K562 (cell line): Measurements from ENCODE around the gene JAKMIP1. TPM values are rescaled to one million over a fixed set of nuclear protein-coding genes. Genes with fewer than 3 reads are reported as not detected.

Experiments used
- ATAC-seq: fragments of 200-7000 bp; cut with Tn5 transposase; 3 replicates; pipeline ENCODE4 v1.9.1; 2020; ENCODE audit warnings: moderate library complexity
- BruUV-seq: library from RNA; stranded (reverse); fragments of 400-500 nt; replicated peaks from 2 replicates; lab custom pipeline; 2021; lab: Mats Ljungman, UMichigan
- CTCF ChIA-PET: fragments of 300-600 bp; formaldehyde crosslinking; extraction: SDS; loops from one replicate; lab custom pipeline; 2021; ENCODE audit warnings: low intra/inter-chr PET ratio; lab: Yijun Ruan, JAX
- POLR2A ChIA-PET: fragments of 300-600, 350-650 bp; sonication (Branson Sonifier 250); formaldehyde crosslinking; extraction: SDS; loops from one replicate; lab custom pipeline; 2021; ENCODE audit warnings: antibody characterized with exemption, inconsistent platforms; lab: Yijun Ruan, JAX
- DNase-seq, 4 experiments: peaks; one replicate each; pipeline versions ENCODE4 v3.0.0 to v3.0.0-alpha.2; 2011 to 2018; ENCODE audit warnings: low spot score in 3 of 4, mixed read lengths in 3 of 4; ENCODE audit errors: extremely low read depth in 1 of 4
- FAIRE-seq: peaks from 2 replicates; lab custom pipeline; 2011; peaks lifted over from hg19 to GRCh38; lab: Jason Lieb, UNC
- H2AFZ ChIP-seq: 2 replicates; pipeline ENCODE4 v1.6.0; 2011; ENCODE audit warnings: low read depth, low read length, control low read depth, inconsistent platforms
- H3K27ac ChIP-seq: fragments of 200-600 bp; 3 replicates; pipeline ENCODE4 v1.8.0; 2011; ENCODE audit warnings: low read depth, mild to moderate bottlenecking, control low read depth, inconsistent platforms, low read length, moderate library complexity, mixed read lengths; ENCODE audit errors: extremely low read depth
- H3K27me3 ChIP-seq, 2 experiments: fragments of 300-600 bp in 1 of 2; 2 replicates in 1 of 2; 3 replicates in 1 of 2; pipeline versions ENCODE4 v1.6.0 to v1.8.0; 2011; ENCODE audit warnings: inconsistent platforms in 2 of 2, low read length in 2 of 2, mild to moderate bottlenecking in 1 of 2, mixed read lengths in 1 of 2, moderate library complexity in 1 of 2; ENCODE audit not compliant: control insufficient read depth in 2 of 2, insufficient read depth in 2 of 2
- H3K36me3 ChIP-seq: fragments of 300-600 bp; 3 replicates; pipeline ENCODE4 v1.8.0; 2011; ENCODE audit warnings: mild to moderate bottlenecking, low read length, inconsistent platforms; ENCODE audit not compliant: control insufficient read depth, insufficient read depth
- H3K4me1 ChIP-seq, 2 experiments: fragments of 200-600 bp in 1 of 2; replicated peaks in 1 of 2; 2 replicates in 1 of 2; 3 replicates in 1 of 2; pipeline versions ENCODE4 v1.5.1 to v1.8.0; 2011; ENCODE audit warnings: inconsistent platforms in 2 of 2, low read length in 2 of 2, mild to moderate bottlenecking in 1 of 2, mixed read lengths in 1 of 2, moderate library complexity in 1 of 2; ENCODE audit not compliant: control insufficient read depth in 2 of 2, insufficient read depth in 2 of 2
- H3K4me2 ChIP-seq: 2 replicates; pipeline ENCODE4 v1.6.1; 2011; ENCODE audit warnings: low read length, control low read depth, inconsistent platforms, mixed read lengths; ENCODE audit not compliant: insufficient read depth
- H3K4me3 ChIP-seq: fragments of 200-600 bp; sonication (generic), shearing (Covaris generic); 2 replicates; pipeline ENCODE4 v1.5.1; 2016; ENCODE audit warnings: control low read depth, inconsistent platforms
- H3K79me2 ChIP-seq: fragments of 200-600 bp; 3 replicates; pipeline ENCODE4 v1.8.0; 2011; ENCODE audit warnings: low read length, inconsistent platforms; ENCODE audit not compliant: control insufficient read depth, insufficient read depth
- H3K9ac ChIP-seq, 2 experiments: 2 replicates each; pipeline versions ENCODE4 v1.6.0 to v1.6.1; 2011; ENCODE audit warnings: low read depth in 2 of 2, low read length in 2 of 2, control low read depth in 1 of 2, inconsistent platforms in 1 of 2, mild to moderate bottlenecking in 1 of 2, mixed read lengths in 1 of 2; ENCODE audit not compliant: insufficient read depth in 1 of 2
- H3K9me1 ChIP-seq: one replicate; pipeline ENCODE4 v1.6.0; 2011; ENCODE audit warnings: inconsistent platforms, mild to moderate bottlenecking, low read length, moderate library complexity; ENCODE audit not compliant: control insufficient read depth, insufficient read depth
- H3K9me3 ChIP-seq: replicated peaks from 2 replicates; pipeline ENCODE4 v1.5.1; 2011; ENCODE audit warnings: low read depth, low read length, inconsistent platforms; ENCODE audit not compliant: control insufficient read depth, insufficient read depth
- H4K20me1 ChIP-seq: replicated peaks from 2 replicates; pipeline ENCODE4 v1.6.1; 2011; ENCODE audit warnings: low read length, inconsistent platforms, mixed read lengths; ENCODE audit not compliant: control insufficient read depth, insufficient read depth
- NFIX ChIP-seq: fragments of 250-450 bp; sonication (Bioruptor Pico); IDR thresholded peaks from 2 replicates; pipeline ENCODE4 v1.4.0; 2020; ENCODE audit warnings: low read depth, mild to moderate bottlenecking, moderate library complexity
- SAFB2 ChIP-seq: fragments of 200-400 bp; formaldehyde crosslinking; IDR thresholded peaks from 2 replicates; pipeline ENCODE4 v1.6.1; 2018; ENCODE audit warnings: borderline replicate concordance, low read length, low read depth, moderate library complexity; ENCODE audit not compliant: severe bottlenecking
- ZC3H8 ChIP-seq: fragments of 450-650 bp; IDR thresholded peaks from 2 replicates; pipeline ENCODE4 v1.6.1; 2017
- ZNF431 ChIP-seq: sonication (generic); formaldehyde crosslinking; IDR thresholded peaks from 2 replicates; pipeline ENCODE4 v1.8.0; 2022; ENCODE audit warnings: mild to moderate bottlenecking, missing genetic modification reagents
- WGBS: fragments of 100-300 bp; shearing (Covaris generic); methylation state at CpG from one replicate; pipeline ENCODE4 v1.1.6; 2016; ENCODE audit warnings: low coverage, mixed read lengths; ENCODE audit not compliant: insufficient coverage; ENCODE audit errors: missing lambda C conversion rate; 5-methylcytosine and 5-hydroxymethylcytosine counted together
- in situ Hi-C: fragments of 300-500 bp; cut with MboI; formaldehyde crosslinking; loops from 4 replicates; pipeline ENCODE4 v1.15.0; 2018; ENCODE audit warnings: inconsistent platforms, mixed read lengths
- intact Hi-C: fragments of 100-400 bp; cut with micrococcal nuclease; formaldehyde crosslinking; loops from 2 replicates; pipeline ENCODE4 v1.14.2; 2022
- polyA plus RNA-seq, 8 experiments: library from polyadenylated mRNA; depleted of rRNA in 4 of 8; stranded (reverse) in 5 of 8; unstranded in 3 of 8; fragments of >200 nt; fragmentation: Nextera tagmentation in 2 of 8; fragmentation: Illumina TruSeq in 1 of 8; extraction: Ambion mirVana in 2 of 8; extraction: Trizol in 1 of 8; gene quantifications; 2 replicates each; pipeline versions ENCODE4 v1.2.1 to v1.2.3, GENCODE V29; 2011 to 2014; ENCODE audit warnings: inconsistent platforms in 1 of 8, missing spikeins in 1 of 8
- total RNA-seq, 7 experiments: library from RNA; depleted of rRNA in 6 of 7; stranded (reverse); fragments of >200 nt in 6 of 7; fragmentation: Illumina TruSeq in 2 of 7; extraction: Trizol in 2 of 7; gene quantifications; 2 replicates each; pipeline versions ENCODE4 v1.2.1 to v1.2.3, GENCODE V29; 2011 to 2021; ENCODE audit warnings: low replicate concordance in 1 of 7

JAKMIP1 gene
- total and polyA plus RNA-seq, 9 of the 15 experiments (the other 6 are each of a cell fraction or from before 2014, with no cell fraction given) = not detected

DNA sequence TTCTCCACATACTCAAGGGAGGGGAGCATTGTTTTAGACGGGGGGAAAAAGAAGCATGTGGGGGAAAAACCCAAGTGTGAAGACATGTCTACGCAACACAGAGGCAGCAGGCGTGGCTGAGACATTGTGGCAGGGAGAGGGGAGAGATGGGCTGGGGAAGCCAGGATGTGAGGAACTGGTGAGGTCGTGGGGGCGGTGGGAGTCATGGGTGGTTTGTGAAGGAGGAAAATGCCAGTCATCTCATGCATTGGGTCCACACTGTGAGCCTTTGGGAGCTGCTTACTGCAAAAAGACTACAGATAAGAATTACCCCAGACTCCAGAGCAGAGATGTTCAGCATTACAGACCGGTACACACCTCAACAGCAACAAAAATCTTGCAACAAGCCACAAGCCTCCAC is 2.1 kb downstream of the JAKMIP1 start:
- WGBS = 2% methylated on average over 6 of the region's 6 CpGs
- TF ChIP-seq ZNF431 (CRISPR knock-in tag) (no peak), ZC3H8 (no peak), SAFB2 (no peak), NFIX (CRISPR knock-in tag) (no peak)
- TF ChIP-seq, all 486 proteins: peak for 0
- intact Hi-C loops = no loop called here
- no peaks in the 10 kb centered on the region; the same call in 1 of the 2 replicates for H4K20me1 ChIP-seq
- H3K27ac ChIP-seq = no peak overlapping the region
- H3K4me3 ChIP-seq = no peak overlapping the region
- H3K27me3 ChIP-seq = peaks cover 2 to 32% of the 10 kb centered on the region in 2 experiments; a peak in 3 of 5 replicates
- ChIA-PET POLR2A (interaction anchor here (0.6 kb wide), 1 partner anchor 161 kb away, joined by 3 read pairs; no protein-coding TSS in a partner anchor), CTCF (interaction anchor here (0.6 kb wide), 1 partner anchor 633 kb away, joined by 4 read pairs; no protein-coding TSS in a partner anchor)
- H3K79me2 ChIP-seq = no peaks in the 10 kb centered on the region
- H3K9me3 ChIP-seq = no peaks in the 10 kb centered on the region
- no peaks in the 10 kb centered on the region for H3K36me3 ChIP-seq
- peaks cover 0 to 21% of the 10 kb centered on the region in 2 experiments; a peak in 2 of 5 replicates for H3K4me1 ChIP-seq
- no peaks in the 10 kb centered on the region for H3K9me1 ChIP-seq
- in situ Hi-C loops = no loop called here
- DNase-seq (no peak), ATAC-seq (no peak), FAIRE-seq (no peak)
- no TSS peak for BruUV-seq
- no peak overlapping the region for H3K4me2 ChIP-seq
- no peak overlapping the region for H3K9ac ChIP-seq
- no peak overlapping the region for H2AFZ ChIP-seq
